SK-N-SH (cell line): ENCODE measurements around the gene F2RL1. TPM values are rescaled to one million over a fixed set of nuclear protein-coding genes. Genes with fewer than 3 reads are reported as not detected.

Experiments
- CTCF ChIA-PET: fragments of 300-600, 350-600 bp; formaldehyde crosslinking; extraction: SDS; loops from one replicate; lab custom pipeline; 2021; lab: Yijun Ruan, JAX
- POLR2A ChIA-PET: fragments of 350-600 bp; sonication (Branson Sonifier 250); formaldehyde crosslinking; extraction: SDS; loops from one replicate; lab custom pipeline; 2020; ENCODE audit warnings: antibody characterized with exemption, inconsistent platforms; lab: Yijun Ruan, JAX
- DNase-seq: peaks from one replicate; pipeline ENCODE4 v3.0.0; 2012
- H2AFZ ChIP-seq: fragments of 200-600 bp; sonication (generic); 2 replicates; pipeline ENCODE4 v1.8.1; 2016; ENCODE audit warnings: antibody characterized with exemption, mild to moderate bottlenecking, low read depth
- H3F3A ChIP-seq: fragments of 200-600 bp; sonication (generic); replicated peaks from 2 replicates; pipeline ENCODE3; 2016; ENCODE audit warnings: antibody characterized with exemption, mild to moderate bottlenecking; ENCODE audit not compliant: insufficient read depth
- H3K27ac ChIP-seq, 2 experiments: fragments of 200-500 bp in 1 of 2; fragments of 200-600 bp in 1 of 2; sonication (Bioruptor generic) in 1 of 2; sonication (generic), shearing (Covaris generic) in 1 of 2; 2 replicates each; pipeline versions ENCODE4 v1.5.1 to v1.6.1; 2014 to 2016; ENCODE audit warnings: low read depth in 2 of 2, inconsistent platforms in 1 of 2, low read length in 1 of 2, mild to moderate bottlenecking in 1 of 2, mixed read lengths in 1 of 2
- H3K27me3 ChIP-seq: fragments of 200-600 bp; sonication (generic), shearing (Covaris generic); 2 replicates; pipeline ENCODE4 v1.6.1; 2016; ENCODE audit warnings: mixed run types; ENCODE audit not compliant: insufficient read depth
- H3K36me3 ChIP-seq, 2 experiments: fragments of 200-500 bp in 1 of 2; fragments of 200-600 bp in 1 of 2; sonication (Bioruptor generic) in 1 of 2; sonication (generic) in 1 of 2; replicated peaks in 1 of 2; 2 replicates each; pipeline versions ENCODE3 to v1.5.1; 2014 to 2016; ENCODE audit warnings: low read length in 1 of 2, mild to moderate bottlenecking in 1 of 2; ENCODE audit not compliant: insufficient read depth in 2 of 2, control insufficient read depth in 1 of 2
- H3K4me1 ChIP-seq, 2 experiments: fragments of 200-500 bp in 1 of 2; fragments of 200-600 bp in 1 of 2; sonication (Bioruptor generic) in 1 of 2; sonication (generic), shearing (Covaris generic) in 1 of 2; 2 replicates each; pipeline versions ENCODE4 v1.5.1 to v1.6.1; 2014 to 2016; ENCODE audit warnings: low read depth in 1 of 2, low read length in 1 of 2, mixed run types in 1 of 2; ENCODE audit not compliant: insufficient read depth in 2 of 2, control insufficient read depth in 1 of 2
- H3K4me2 ChIP-seq: fragments of 200-600 bp; sonication (generic), shearing (Covaris generic); 2 replicates; pipeline ENCODE4 v1.6.1; 2017; ENCODE audit warnings: mixed run types
- H3K4me3 ChIP-seq, 2 experiments: fragments of 200-500 bp in 1 of 2; fragments of 200-600 bp in 1 of 2; sonication (Bioruptor generic) in 1 of 2; sonication (generic), shearing (Covaris generic) in 1 of 2; 2 replicates each; pipeline versions ENCODE4 v1.5.1 to v1.8.1; 2014 to 2016; ENCODE audit warnings: low read depth in 2 of 2, inconsistent platforms in 1 of 2, low read length in 1 of 2, mild to moderate bottlenecking in 1 of 2, mixed read lengths in 1 of 2, moderate library complexity in 1 of 2
- H3K79me2 ChIP-seq: fragments of 200-600 bp; sonication (generic); 2 replicates; pipeline ENCODE4 v1.8.1; 2017; ENCODE audit warnings: mild to moderate bottlenecking; ENCODE audit not compliant: insufficient read depth
- H3K9ac ChIP-seq: fragments of 200-600 bp; sonication (generic); 2 replicates; pipeline ENCODE4 v1.6.1; 2017; ENCODE audit warnings: mixed run types
- H3K9me2 ChIP-seq: fragments of 200-600 bp; sonication (generic); 2 replicates; pipeline ENCODE4 v1.6.1; 2017; ENCODE audit warnings: mixed run types
- H3K9me3 ChIP-seq: fragments of 200-600 bp; sonication (generic); 2 replicates; pipeline ENCODE4 v1.6.1; 2017; ENCODE audit warnings: mixed run types, mild to moderate bottlenecking, moderate library complexity
- H4K20me1 ChIP-seq: fragments of 200-600 bp; sonication (generic); 2 replicates; pipeline ENCODE4 v1.6.1; 2017; ENCODE audit warnings: mild to moderate bottlenecking, mixed run types; ENCODE audit not compliant: insufficient read depth
- CTCF ChIP-seq: fragments of 200-600 bp; sonication (generic); IDR thresholded peaks from 2 replicates; pipeline ENCODE4 v1.6.1; 2017; ENCODE audit warnings: antibody characterized with exemption, mild to moderate bottlenecking, moderate library complexity
- ELF1 ChIP-seq: IDR thresholded peaks from 2 replicates; pipeline ENCODE4 v1.4.0; 2012
- EP300 ChIP-seq, 2 experiments: IDR thresholded peaks; 2 replicates each; pipeline versions ENCODE4 v1.4.0 to v1.6.1; 2012; ENCODE audit warnings: borderline replicate concordance in 1 of 2, low read depth in 1 of 2, low read length in 1 of 2
- FOSL2 ChIP-seq: IDR thresholded peaks from 2 replicates; pipeline ENCODE4 v1.4.0; 2012; ENCODE audit warnings: low read depth, mild to moderate bottlenecking, moderate library complexity, borderline replicate concordance
- FOXJ3 ChIP-seq: sonication (generic); formaldehyde crosslinking; IDR thresholded peaks from 2 replicates; pipeline ENCODE4 v1.5.1; 2020; ENCODE audit warnings: mild to moderate bottlenecking, missing genetic modification reagents
- FOXM1 ChIP-seq: IDR thresholded peaks from 2 replicates; pipeline ENCODE4 v1.4.0; 2012; ENCODE audit warnings: low read depth, mild to moderate bottlenecking
- IRF3 ChIP-seq: fragments of 150-350 bp; IDR thresholded peaks from 2 replicates; pipeline ENCODE4 v1.6.1; 2016; ENCODE audit warnings: mild to moderate bottlenecking, low read depth, low read length
- JUND ChIP-seq: IDR thresholded peaks from 2 replicates; pipeline ENCODE4 v1.4.0; 2012
- MAX ChIP-seq: IDR thresholded peaks from 2 replicates; pipeline ENCODE4 v1.4.0; 2012; ENCODE audit warnings: low read depth
- MXI1 ChIP-seq: IDR thresholded peaks from 2 replicates; pipeline ENCODE4 v1.6.1; 2012; ENCODE audit warnings: mild to moderate bottlenecking, low read depth, low read length, improper control_type of control experiment
- NFIC ChIP-seq: IDR thresholded peaks from 2 replicates; pipeline ENCODE4 v1.4.0; 2012; ENCODE audit warnings: borderline replicate concordance
- POLR2AphosphoS5 ChIP-seq: IDR thresholded peaks from 2 replicates; pipeline ENCODE4 v1.6.1; 2012; ENCODE audit warnings: low read depth, low read length
- RAD21 ChIP-seq: IDR thresholded peaks from 2 replicates; pipeline ENCODE4 v1.6.1; 2012; ENCODE audit warnings: mild to moderate bottlenecking, low read length
- RXRA ChIP-seq: IDR thresholded peaks from 2 replicates; pipeline ENCODE4 v1.4.0; 2012; ENCODE audit warnings: low read depth, mild to moderate bottlenecking, borderline replicate concordance
- SIN3A ChIP-seq: IDR thresholded peaks from 2 replicates; pipeline ENCODE4 v1.6.1; 2012; ENCODE audit warnings: low read depth, mild to moderate bottlenecking, low read length, moderate library complexity, borderline replicate concordance
- SMC3 ChIP-seq: IDR thresholded peaks from 2 replicates; pipeline ENCODE4 v1.6.1; 2012; ENCODE audit warnings: low read depth, low read length, improper control_type of control experiment
- TAF1 ChIP-seq: IDR thresholded peaks from 2 replicates; pipeline ENCODE4 v1.6.1; 2012; ENCODE audit warnings: low read depth, mild to moderate bottlenecking, low read length, moderate library complexity, borderline replicate concordance
- TEAD4 ChIP-seq: IDR thresholded peaks from 2 replicates; pipeline ENCODE4 v1.4.0; 2012; ENCODE audit warnings: mild to moderate bottlenecking, borderline replicate concordance; ENCODE audit not compliant: insufficient read depth
- USF1 ChIP-seq: IDR thresholded peaks from 2 replicates; pipeline ENCODE4 v1.4.0; 2012; ENCODE audit warnings: low read depth, borderline replicate concordance
- WGBS: methylation state at CpG from one replicate; pipeline ENCODE4 v1.1.6; 2017; ENCODE audit warnings: low lambda C conversion rate; 5-methylcytosine and 5-hydroxymethylcytosine counted together
- polyA plus RNA-seq, 3 experiments: library from polyadenylated mRNA; depleted of rRNA; stranded (reverse); fragments of >200 nt; gene quantifications; 2 replicates each; pipeline ENCODE4 v1.2.3, GENCODE V29; 2012

The F2RL1 gene
- polyA plus RNA-seq, 1 of the 3 experiments (the other 2 are of a cell fraction) = 31.3 TPM

GRCh38 chr5:76781775-76782174 lies 37.1 kb upstream of the F2RL1 start:
- no peaks in the 10 kb centered on the region for H3K9me2 ChIP-seq
- no peaks in the 10 kb centered on the region for H4K20me1 ChIP-seq
- H3K9ac ChIP-seq = no peak overlapping the region
- H3K4me2 ChIP-seq = no peak overlapping the region
- no peaks in the 10 kb centered on the region for H3K4me1 ChIP-seq
- peaks cover 9% of the 10 kb centered on the region for H3F3A ChIP-seq
- WGBS = 93% methylated on average over 10 of the region's 10 CpGs
- no peak overlapping the region for H3K4me3 ChIP-seq
- no peaks in the 10 kb centered on the region for H3K36me3 ChIP-seq
- H3K27ac ChIP-seq = no peak overlapping the region
- no peaks in the 10 kb centered on the region for H3K9me3 ChIP-seq
- no peak for DNase-seq
- CTCF ChIA-PET = no interaction called here
- H3K27me3 ChIP-seq = no peaks in the 10 kb centered on the region
- POLR2A ChIA-PET = no interaction called here
- no peaks in the 10 kb centered on the region for H3K79me2 ChIP-seq
- H2AFZ ChIP-seq = no peak overlapping the region; the same call in 1 of the 2 replicates
- no peak for TF ChIP-seq CTCF
- TF ChIP-seq IRF3 = no peak
- TF ChIP-seq TAF1 = no peak
- no peak for TF ChIP-seq SIN3A
- no peak for TF ChIP-seq ELF1
- TF ChIP-seq FOSL2 = no peak
- no peak for TF ChIP-seq SMC3
- no peak for TF ChIP-seq NFIC
- TF ChIP-seq MXI1 = no peak

- CTCF ChIA-PET = interaction anchor here (1.4 to 2.4 kb wide), 2 partner anchors 8 to 181 kb away, joined by 4 to 20 read pairs; no protein-coding TSS in a partner anchor
- Histone ChIP-seq H3K79me2 (no peaks in the 10 kb centered on the region), H2AFZ (no peak overlapping the region; the same call in 1 of the 2 replicates), H4K20me1 (no peaks in the 10 kb centered on the region), H3K27ac (no peak overlapping the region), H3K27me3 (no peaks in the 10 kb centered on the region), H3K9ac (no peak overlapping the region), H3K36me3 (no peaks in the 10 kb centered on the region), H3F3A (peaks cover 9% of the 10 kb centered on the region), H3K4me1 (peaks cover 0 to 5% of the 10 kb centered on the region in 2 experiments; a peak in 1 of 4 replicates), H3K9me3 (no peaks in the 10 kb centered on the region), H3K9me2 (no peaks in the 10 kb centered on the region), H3K4me3 (no peak overlapping the region), H3K4me2 (no peak overlapping the region)
- POLR2A ChIA-PET = no interaction called here
- WGBS = 95% methylated on average over 3 of the region's 3 CpGs
- no peak for DNase-seq
- TF ChIP-seq CTCF = no peak
- TF ChIP-seq RAD21 = no peak
- TF ChIP-seq USF1 = no peak
- TF ChIP-seq EP300 (IDR thresholded peaks at IDR 0.05; ENCODE audit: borderline replicate concordance in 1 of 2, low read depth in 1 of 2, low read length in 1 of 2) = no peak
- no peak for TF ChIP-seq POLR2AphosphoS5
- no peak for TF ChIP-seq TEAD4
- TF ChIP-seq FOXM1 = no peak
- no peak for TF ChIP-seq SMC3
- TF ChIP-seq MAX = no peak
- no peak for TF ChIP-seq JUND
- TF ChIP-seq FOXJ3 (CRISPR knock-in tag) = no peak
- no peak for TF ChIP-seq RXRA
- no peak for TF ChIP-seq NFIC
Observed at GRCh38 chr5:76782444-76782843, 36.4 kb upstream of the F2RL1 start.
